ENCODE measurements around the gene FGGY.
A peak's percentile ranks its signal among the peaks of the same experiment; 100 is the strongest.

The FGGY gene

DNA sequence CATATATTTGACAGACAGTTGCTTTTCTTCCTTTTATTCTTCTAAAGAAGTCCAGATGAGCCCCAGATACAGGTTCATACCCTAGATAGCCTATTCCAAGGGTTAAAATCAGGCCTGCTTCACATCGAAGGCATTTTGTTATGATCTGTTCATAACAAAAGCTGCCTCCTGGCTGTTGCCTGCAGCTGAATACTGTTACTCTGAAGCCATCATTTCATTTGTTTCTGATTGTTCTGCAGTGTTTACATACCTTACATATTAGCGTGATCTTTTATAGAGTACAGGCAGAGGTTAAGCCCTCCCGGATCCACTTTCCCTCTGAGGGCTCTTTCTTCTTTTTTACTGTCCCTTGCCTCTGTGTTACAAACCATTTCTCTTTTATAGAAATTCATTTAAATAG is 298.9 kb downstream of the FGGY start:
- ChIA-PET POLR2A (no interaction called here), CTCF (interaction anchor here (0.6 kb wide), 1 partner anchor 24 kb away, joined by 3 read pairs; no protein-coding TSS in a partner anchor)
- Histone ChIP-seq H3K9me3 (ENCODE audit: control insufficient read depth, insufficient read depth, low read depth, low read length) (no peaks in the 10 kb centered on the region), H3K27ac (ENCODE audit: extremely low read depth, low read depth, low read length) (no peak overlapping the region), H3K4me3 (ENCODE audit: low read depth, low read length) (no peak overlapping the region), H3K36me3 (ENCODE audit: control insufficient read depth in 2 of 2, insufficient read depth in 1 of 2, low read length in 2 of 2) (no peaks in the 10 kb centered on the region), H3K4me1 (ENCODE audit: control insufficient read depth, insufficient read depth, low read length) (peaks cover 9% of the 10 kb centered on the region; the same call in 1 of the 2 replicates)
- TF ChIP-seq SALL2 (tag by site-specific recombination; IDR thresholded peaks at IDR 0.05; ENCODE audit: borderline replicate concordance), result no peak
- TF ChIP-seq MYNN (tag by site-specific recombination; IDR thresholded peaks at IDR 0.05; ENCODE audit: borderline replicate concordance), result no peak
- 0 out of 2 replicates have a peak, but pooled peaks have one; percentile 21 for TF ChIP-seq ZSCAN16 (tag by site-specific recombination; IDR thresholded peaks at IDR 0.05)
- no peak for TF ChIP-seq ZNF132 (tag by site-specific recombination; IDR thresholded peaks at IDR 0.05; ENCODE audit: borderline replicate concordance)
- no peak for TF ChIP-seq ZNF10 (tag by site-specific recombination; IDR thresholded peaks at IDR 0.05)
- TF ChIP-seq ZNF521 (tag by site-specific recombination; IDR thresholded peaks at IDR 0.05), result no peak

DNA sequence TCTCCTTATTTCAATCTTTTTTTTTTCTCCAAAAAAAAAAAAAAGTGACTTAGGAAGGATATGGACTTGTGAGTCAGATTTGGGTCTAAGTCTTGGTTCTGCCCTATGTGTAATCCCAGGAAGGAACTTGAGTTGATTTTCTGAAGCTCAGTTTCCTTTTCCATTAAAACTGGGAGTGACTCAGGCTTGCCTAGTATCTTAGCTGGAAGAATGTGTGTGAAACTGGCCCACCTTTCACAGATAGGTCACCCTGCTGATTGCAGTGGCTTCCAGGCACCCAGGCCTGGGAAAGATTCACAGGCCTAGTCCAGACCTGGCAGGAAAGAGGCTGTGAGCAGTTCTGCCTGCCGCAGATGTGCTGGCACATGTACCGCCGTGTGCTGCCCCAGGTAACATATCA is 299.5 kb downstream of the FGGY start:
- no peaks in the 10 kb centered on the region for H3K36me3 ChIP-seq (ENCODE audit: control insufficient read depth in 2 of 2, insufficient read depth in 1 of 2, low read length in 2 of 2)
- no peak for TF ChIP-seq ZNF785 (tag by site-specific recombination; IDR thresholded peaks at IDR 0.05)
- TF ChIP-seq, protein P1, sequence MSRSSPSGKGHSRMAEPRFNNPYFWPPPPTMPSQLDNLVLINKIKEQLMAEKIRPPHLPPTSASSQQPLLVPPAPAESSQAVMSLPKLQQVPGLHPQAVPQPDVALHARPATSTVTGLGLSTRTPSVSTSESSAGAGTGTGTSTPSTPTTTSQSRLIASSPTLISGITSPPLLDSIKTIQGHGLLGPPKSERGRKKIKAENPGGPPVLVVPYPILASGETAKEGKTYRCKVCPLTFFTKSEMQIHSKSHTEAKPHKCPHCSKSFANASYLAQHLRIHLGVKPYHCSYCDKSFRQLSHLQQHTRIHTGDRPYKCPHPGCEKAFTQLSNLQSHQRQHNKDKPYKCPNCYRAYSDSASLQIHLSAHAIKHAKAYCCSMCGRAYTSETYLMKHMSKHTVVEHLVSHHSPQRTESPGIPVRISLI (tag by site-specific recombination; IDR thresholded peaks at IDR 0.05), result 0 out of 2 replicates have a peak, but pooled peaks have one; percentile 6
- TF ChIP-seq, protein P2, sequence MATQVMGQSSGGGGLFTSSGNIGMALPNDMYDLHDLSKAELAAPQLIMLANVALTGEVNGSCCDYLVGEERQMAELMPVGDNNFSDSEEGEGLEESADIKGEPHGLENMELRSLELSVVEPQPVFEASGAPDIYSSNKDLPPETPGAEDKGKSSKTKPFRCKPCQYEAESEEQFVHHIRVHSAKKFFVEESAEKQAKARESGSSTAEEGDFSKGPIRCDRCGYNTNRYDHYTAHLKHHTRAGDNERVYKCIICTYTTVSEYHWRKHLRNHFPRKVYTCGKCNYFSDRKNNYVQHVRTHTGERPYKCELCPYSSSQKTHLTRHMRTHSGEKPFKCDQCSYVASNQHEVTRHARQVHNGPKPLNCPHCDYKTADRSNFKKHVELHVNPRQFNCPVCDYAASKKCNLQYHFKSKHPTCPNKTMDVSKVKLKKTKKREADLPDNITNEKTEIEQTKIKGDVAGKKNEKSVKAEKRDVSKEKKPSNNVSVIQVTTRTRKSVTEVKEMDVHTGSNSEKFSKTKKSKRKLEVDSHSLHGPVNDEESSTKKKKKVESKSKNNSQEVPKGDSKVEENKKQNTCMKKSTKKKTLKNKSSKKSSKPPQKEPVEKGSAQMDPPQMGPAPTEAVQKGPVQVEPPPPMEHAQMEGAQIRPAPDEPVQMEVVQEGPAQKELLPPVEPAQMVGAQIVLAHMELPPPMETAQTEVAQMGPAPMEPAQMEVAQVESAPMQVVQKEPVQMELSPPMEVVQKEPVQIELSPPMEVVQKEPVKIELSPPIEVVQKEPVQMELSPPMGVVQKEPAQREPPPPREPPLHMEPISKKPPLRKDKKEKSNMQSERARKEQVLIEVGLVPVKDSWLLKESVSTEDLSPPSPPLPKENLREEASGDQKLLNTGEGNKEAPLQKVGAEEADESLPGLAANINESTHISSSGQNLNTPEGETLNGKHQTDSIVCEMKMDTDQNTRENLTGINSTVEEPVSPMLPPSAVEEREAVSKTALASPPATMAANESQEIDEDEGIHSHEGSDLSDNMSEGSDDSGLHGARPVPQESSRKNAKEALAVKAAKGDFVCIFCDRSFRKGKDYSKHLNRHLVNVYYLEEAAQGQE (tag by site-specific recombination; IDR thresholded peaks at IDR 0.05), result no peak
- POLR2A ChIA-PET, result no interaction called here
- no peaks in the 10 kb centered on the region for H3K9me3 ChIP-seq (ENCODE audit: control insufficient read depth, insufficient read depth, low read depth, low read length)
- CTCF ChIA-PET, result interaction anchor here (0.6 to 0.9 kb wide), 2 partner anchors 103 to 252 kb away, joined by 3 to 5 read pairs; no protein-coding TSS in a partner anchor
- H3K27ac ChIP-seq (ENCODE audit: extremely low read depth, low read depth, low read length), result no peak overlapping the region
- H3K4me3 ChIP-seq (ENCODE audit: low read depth, low read length), result no peak overlapping the region
- H3K4me1 ChIP-seq (ENCODE audit: control insufficient read depth, insufficient read depth, low read length), result peaks cover 9% of the 10 kb centered on the region; the same call in 1 of the 2 replicates

DNA sequence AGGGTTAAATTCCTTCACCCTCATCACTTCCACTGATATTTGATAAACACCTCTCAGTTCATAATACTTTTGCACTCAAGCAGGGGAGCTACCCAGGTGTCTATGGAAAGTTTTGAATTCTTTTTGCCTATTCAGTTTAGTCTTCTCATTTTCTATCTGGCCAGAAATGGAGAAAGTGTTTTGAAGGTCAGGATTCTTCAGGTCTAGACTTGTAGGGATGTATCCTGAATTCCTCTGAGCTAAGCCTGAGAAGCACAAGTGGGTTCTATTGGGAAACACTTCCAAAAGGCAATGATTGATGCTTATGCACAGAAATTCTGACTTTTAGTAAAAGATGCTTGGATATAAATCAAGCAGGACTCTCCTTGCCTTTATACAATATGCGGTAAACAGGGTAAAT is 300.1 kb downstream of the FGGY start:
- H3K9me3 ChIP-seq (ENCODE audit: control insufficient read depth, insufficient read depth, low read depth, low read length), result no peaks in the 10 kb centered on the region
- peaks cover 9% of the 10 kb centered on the region; the same call in 1 of the 2 replicates for H3K4me1 ChIP-seq (ENCODE audit: control insufficient read depth, insufficient read depth, low read length)
- H3K27ac ChIP-seq (ENCODE audit: extremely low read depth, low read depth, low read length), result no peak overlapping the region
- H3K4me3 ChIP-seq (ENCODE audit: low read depth, low read length), result no peak overlapping the region
- no peak for TF ChIP-seq ZNF2 (tag by site-specific recombination; IDR thresholded peaks at IDR 0.05)
- POLR2A ChIA-PET, result no interaction called here
- CTCF ChIA-PET, result interaction anchor here (0.6 to 0.9 kb wide), 2 partner anchors 102 to 251 kb away, joined by 3 to 5 read pairs; no protein-coding TSS in a partner anchor
- no peaks in the 10 kb centered on the region for H3K36me3 ChIP-seq (ENCODE audit: control insufficient read depth in 2 of 2, insufficient read depth in 1 of 2, low read length in 2 of 2)

DNA sequence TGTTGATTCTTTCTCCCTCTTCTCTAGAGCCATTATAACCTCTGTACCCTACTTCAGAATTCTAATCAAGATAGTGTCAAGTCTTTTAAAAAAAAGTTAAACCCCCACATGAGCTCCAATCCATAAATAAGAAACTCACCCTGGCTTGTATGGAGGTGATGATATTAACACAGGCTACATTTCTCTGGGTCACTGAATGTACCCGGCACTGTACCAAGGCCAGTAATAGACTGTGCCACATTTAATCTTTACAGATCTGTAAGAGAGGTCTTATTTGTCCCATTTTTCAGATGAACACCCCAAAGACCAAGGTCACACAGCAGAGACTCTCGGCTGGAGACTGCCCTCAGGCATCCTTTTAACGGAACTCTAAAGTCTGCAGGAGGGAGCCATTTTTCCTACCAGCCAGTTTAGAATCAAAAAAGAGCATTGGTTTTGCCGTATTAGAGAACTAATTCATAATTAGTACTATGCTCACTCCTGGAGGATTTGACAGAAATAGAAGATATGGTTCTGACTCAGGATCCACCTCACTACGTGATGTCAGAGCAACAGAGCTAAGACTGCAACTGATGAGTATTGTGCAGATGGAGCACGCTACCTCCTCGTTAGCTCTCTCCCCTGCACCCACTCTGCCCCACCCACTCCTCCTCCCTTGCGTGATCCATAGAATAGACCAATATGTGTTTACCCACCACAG is 300.7 kb downstream of the FGGY start:
- POLR2A ChIA-PET, result no interaction called here
- Histone ChIP-seq H3K9me3 (ENCODE audit: control insufficient read depth, insufficient read depth, low read depth, low read length) (no peaks in the 10 kb centered on the region), H3K4me3 (ENCODE audit: low read depth, low read length) (no peak overlapping the region), H3K4me1 (ENCODE audit: control insufficient read depth, insufficient read depth, low read length) (peaks cover 9% of the 10 kb centered on the region; the same call in 1 of the 2 replicates), H3K27ac (ENCODE audit: extremely low read depth, low read depth, low read length) (no peak overlapping the region), H3K36me3 (ENCODE audit: control insufficient read depth in 2 of 2, insufficient read depth in 1 of 2, low read length in 2 of 2) (no peaks in the 10 kb centered on the region)
- CTCF ChIA-PET, result interaction anchor here (0.9 to 1.1 kb wide), 2 partner anchors 9 to 102 kb away, joined by 3 read pairs; no protein-coding TSS in a partner anchor
- peak; percentile 50; the same call in 1 of the 2 replicates for TF ChIP-seq ZNF10 (tag by site-specific recombination; IDR thresholded peaks at IDR 0.05)
- TF ChIP-seq, protein P3, sequence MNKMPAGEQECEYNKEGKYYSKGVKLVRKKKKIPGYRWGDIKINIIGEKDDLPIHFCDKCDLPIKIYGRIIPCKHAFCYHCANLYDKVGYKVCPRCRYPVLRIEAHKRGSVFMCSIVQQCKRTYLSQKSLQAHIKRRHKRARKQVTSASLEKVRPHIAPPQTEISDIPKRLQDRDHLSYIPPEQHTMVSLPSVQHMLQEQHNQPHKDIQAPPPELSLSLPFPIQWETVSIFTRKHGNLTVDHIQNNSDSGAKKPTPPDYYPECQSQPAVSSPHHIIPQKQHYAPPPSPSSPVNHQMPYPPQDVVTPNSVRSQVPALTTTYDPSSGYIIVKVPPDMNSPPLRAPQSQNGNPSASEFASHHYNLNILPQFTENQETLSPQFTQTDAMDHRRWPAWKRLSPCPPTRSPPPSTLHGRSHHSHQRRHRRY (tag by site-specific recombination; IDR thresholded peaks at IDR 0.05), result no peak

Measured in HEK293 (cell line).